Muscle of leg (tissue), 11 donors: Measurements from ENCODE around the gene BTK. TPM values are rescaled to one million over a fixed set of nuclear protein-coding genes. Genes with fewer than 3 reads are reported as not detected.

Experiments
- DNase-seq: peaks from one replicate; pipeline ENCODE4 v3.0.0; 2013
- H3K27ac ChIP-seq: one replicate; pipeline ENCODE4 v1.5.1; 2013; ENCODE audit warnings: mild to moderate bottlenecking, low read length, control low read depth
- H3K27me3 ChIP-seq: one replicate; pipeline ENCODE4 v1.6.1; 2013; ENCODE audit warnings: low read length; ENCODE audit not compliant: control insufficient read depth, insufficient read depth
- H3K36me3 ChIP-seq: one replicate; pipeline ENCODE4 v1.6.1; 2013; ENCODE audit warnings: low read length; ENCODE audit not compliant: control insufficient read depth, insufficient read depth
- H3K4me1 ChIP-seq: one replicate; pipeline ENCODE4 v1.6.1; 2013; ENCODE audit warnings: low read length; ENCODE audit not compliant: control insufficient read depth, insufficient read depth
- H3K4me3 ChIP-seq: one replicate; pipeline ENCODE4 v1.5.1; 2013; ENCODE audit warnings: low read length, control low read depth
- H3K9me3 ChIP-seq: replicated peaks from 2 replicates; pipeline ENCODE4 v1.6.1; 2013; ENCODE audit warnings: low read depth, low read length; ENCODE audit not compliant: control insufficient read depth
- WGBS: methylation state at CpG from one replicate; pipeline ENCODE4 v1.1.5; 2013; ENCODE audit warnings: missing lambda C conversion rate; ENCODE audit not compliant: insufficient coverage; 5-methylcytosine and 5-hydroxymethylcytosine counted together
- polyA plus RNA-seq, 8 donors: library from polyadenylated mRNA; unstranded; fragments of 120-200 nt; gene quantifications; one replicate each; pipeline versions ENCODE4 v1.2.1 to v1.2.3, GENCODE V29; 2013; ENCODE audit warnings: inconsistent platforms in 1 of 8, low replicate concordance in 1 of 8; ENCODE audit not compliant: insufficient read length in 8 of 8, insufficient read depth in 1 of 8
- total RNA-seq: library from RNA; stranded (reverse); fragments of 120-200 nt; gene quantifications from one replicate; pipeline ENCODE4 v1.2.4, GENCODE V29; 2013

BTK gene
- total and polyA plus RNA-seq, 9 donors: 1.5 to 3.5 (median 2.2) TPM

DNA sequence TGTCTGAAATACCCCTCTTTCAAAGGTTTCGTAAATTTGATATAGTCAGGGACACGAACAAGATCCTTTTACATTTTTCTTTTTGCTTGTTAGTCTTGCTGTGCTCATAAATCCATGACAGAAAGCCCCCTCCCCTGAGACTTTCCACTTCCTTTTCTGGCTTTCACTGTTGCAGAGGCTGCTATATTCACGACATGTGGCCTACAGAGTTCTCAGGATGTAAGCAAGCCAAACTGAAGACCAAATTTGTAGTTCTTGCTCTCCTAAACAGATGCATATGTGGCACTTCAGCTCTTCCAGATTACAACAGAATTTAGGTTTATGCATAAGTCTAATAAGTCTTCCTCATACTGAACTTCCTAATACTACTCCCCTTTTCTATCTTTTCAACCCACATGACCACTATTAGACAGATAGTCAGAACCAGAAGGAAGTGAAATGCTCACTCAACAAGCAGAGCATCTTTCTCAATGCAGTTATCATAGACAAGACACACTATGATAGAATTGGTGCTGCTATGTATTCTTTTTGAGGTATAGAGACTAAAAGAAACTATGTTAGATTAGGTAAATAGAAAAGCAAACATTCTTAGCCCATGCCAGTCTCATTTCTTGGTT, 15.0 kb downstream of the BTK start:
- 17% methylated on average over 1 of the region's 3 CpGs for WGBS
- no peaks in the 10 kb centered on the region for H3K4me1 ChIP-seq
- H3K9me3 ChIP-seq: no peaks in the 10 kb centered on the region
- H3K27me3 ChIP-seq: peaks cover 6% of the 10 kb centered on the region
- H3K27ac ChIP-seq: no peak overlapping the region
- no peaks in the 10 kb centered on the region for H3K36me3 ChIP-seq
- H3K4me3 ChIP-seq: no peak overlapping the region
- peak; percentile 12 for DNase-seq

DNA sequence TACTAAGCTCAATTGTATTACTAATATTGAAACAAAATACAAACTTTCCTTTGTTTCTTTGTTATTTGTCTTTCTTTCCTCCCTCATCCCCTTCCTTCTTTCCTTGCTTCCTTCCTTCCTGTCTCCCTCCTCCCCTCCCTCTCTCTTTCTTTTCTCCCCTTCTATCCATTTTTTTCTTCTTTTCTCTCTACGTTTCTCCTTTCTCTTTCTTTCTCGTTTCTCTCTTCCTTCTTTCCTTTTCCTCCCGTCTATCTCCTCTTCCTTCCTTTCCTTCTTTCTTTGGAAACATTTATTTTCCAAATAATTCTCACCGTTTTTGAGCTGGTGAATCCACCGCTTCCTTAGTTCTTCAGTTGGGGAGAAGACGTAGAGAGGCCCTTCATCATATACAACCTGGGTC, 16.3 kb downstream of the BTK start:
- no peaks in the 10 kb centered on the region for H3K9me3 ChIP-seq
- no peaks in the 10 kb centered on the region for H3K36me3 ChIP-seq
- peaks cover 7% of the 10 kb centered on the region for H3K27me3 ChIP-seq
- 65% methylated on average over 2 of the region's 6 CpGs for WGBS
- no peak overlapping the region for H3K4me3 ChIP-seq
- no peak for DNase-seq
- H3K4me1 ChIP-seq: no peaks in the 10 kb centered on the region
- no peak overlapping the region for H3K27ac ChIP-seq

DNA sequence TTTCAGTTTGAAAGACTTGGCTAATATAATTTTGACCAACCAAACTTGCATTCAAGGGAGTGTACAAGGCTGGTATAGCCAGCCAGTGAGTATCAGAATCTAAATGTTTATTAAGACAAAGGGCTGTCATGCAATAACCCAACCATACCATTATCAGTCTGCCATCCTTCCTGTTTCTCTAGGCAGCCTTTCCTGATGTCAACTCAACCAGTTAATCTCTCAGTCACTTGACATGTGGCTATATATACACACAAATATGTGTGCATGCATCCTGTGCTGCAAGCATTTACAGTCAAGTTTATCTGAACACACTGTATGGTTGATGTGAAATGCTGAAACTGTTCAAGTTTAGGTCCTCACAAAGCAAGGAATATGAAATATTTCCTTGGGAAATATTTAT, 17.2 kb downstream of the BTK start:
- Histone ChIP-seq H3K9me3 (no peaks in the 10 kb centered on the region), H3K36me3 (no peaks in the 10 kb centered on the region), H3K4me3 (no peak overlapping the region), H3K27me3 (peaks cover 9% of the 10 kb centered on the region), H3K27ac (no peak overlapping the region), H3K4me1 (no peaks in the 10 kb centered on the region)
- DNase-seq: no peak

DNA sequence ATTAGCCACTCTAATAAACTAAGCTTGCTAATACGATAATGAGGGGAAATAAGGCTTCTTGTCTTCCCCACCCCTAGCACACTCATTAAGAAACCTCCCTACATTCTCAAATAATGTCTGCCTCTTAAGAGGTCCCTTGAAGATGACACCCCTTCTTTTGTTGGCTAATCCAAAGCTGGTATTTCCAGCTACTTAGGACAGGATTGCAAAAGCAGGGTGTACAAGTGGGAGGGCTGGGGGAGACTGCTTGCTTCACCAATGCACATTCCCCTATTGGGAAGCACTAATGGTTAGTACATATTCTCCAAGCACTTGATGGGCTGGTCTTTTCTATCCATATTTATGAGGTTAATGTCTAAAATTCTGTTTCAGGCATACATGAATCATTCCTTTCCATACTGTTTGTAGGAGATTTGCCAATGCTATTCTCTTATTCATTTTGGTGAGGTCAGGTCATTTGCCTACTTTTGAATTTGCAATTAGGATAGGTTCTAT, 20.6 kb downstream of the BTK start:
- Histone ChIP-seq H3K27me3 (peaks cover 22% of the 10 kb centered on the region), H3K4me1 (no peaks in the 10 kb centered on the region), H3K27ac (no peak overlapping the region), H3K36me3 (no peaks in the 10 kb centered on the region), H3K9me3 (no peaks in the 10 kb centered on the region), H3K4me3 (no peak overlapping the region)
- 71% methylated on average over 1 of the region's 1 CpG for WGBS
- no peak for DNase-seq

DNA sequence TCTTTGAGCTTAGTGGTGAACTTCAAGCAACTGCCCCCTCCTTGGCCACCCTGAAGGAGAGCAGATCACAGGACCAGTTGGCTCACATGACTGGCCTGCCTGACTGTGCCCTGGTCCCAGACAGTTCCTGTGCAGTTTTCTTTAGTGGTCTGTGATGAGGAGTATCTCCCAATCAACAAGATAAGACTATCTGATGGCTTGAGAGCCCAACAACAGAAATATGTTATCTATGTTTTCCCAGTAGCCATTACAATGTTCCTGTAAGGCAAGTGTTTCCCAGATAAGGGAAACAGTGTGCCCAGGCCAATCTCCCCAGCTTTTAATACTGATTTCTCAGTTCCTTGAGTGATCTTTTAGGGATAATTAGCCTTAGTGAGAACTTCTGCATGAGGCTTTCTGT, 23.2 kb downstream of the BTK start:
- H3K9me3 ChIP-seq: no peaks in the 10 kb centered on the region
- H3K27ac ChIP-seq: no peak overlapping the region
- H3K36me3 ChIP-seq: no peaks in the 10 kb centered on the region
- no peaks in the 10 kb centered on the region for H3K4me1 ChIP-seq
- DNase-seq: no peak
- H3K27me3 ChIP-seq: peaks cover 23% of the 10 kb centered on the region
- H3K4me3 ChIP-seq: no peak overlapping the region

GRCh38 chrX:101362116-101362515, 23.9 kb downstream of the BTK start:
- 51% methylated on average over 2 of the region's 3 CpGs for WGBS
- no peak overlapping the region for H3K4me3 ChIP-seq

GRCh38 chrX:101360390-101360789, 25.6 kb downstream of the BTK start:
- Histone ChIP-seq H3K9me3 (no peaks in the 10 kb centered on the region), H3K4me3 (no peak overlapping the region), H3K36me3 (no peaks in the 10 kb centered on the region), H3K27ac (no peak overlapping the region), H3K27me3 (peaks cover 29% of the 10 kb centered on the region), H3K4me1 (no peaks in the 10 kb centered on the region)
- DNase-seq: no peak
- 52% methylated on average over 6 of the region's 7 CpGs for WGBS

More at GRCh38 chrX:101362116-101362515, 23.9 kb downstream of the BTK start:
- Histone ChIP-seq H3K27ac (no peak overlapping the region), H3K27me3 (peaks cover 25% of the 10 kb centered on the region), H3K9me3 (no peaks in the 10 kb centered on the region), H3K36me3 (no peaks in the 10 kb centered on the region), H3K4me1 (no peaks in the 10 kb centered on the region)
- DNase-seq: no peak

GRCh38 chrX:101359966-101360365, 26.0 kb downstream of the BTK start:
- Histone ChIP-seq H3K4me3 (no peak overlapping the region), H3K36me3 (no peaks in the 10 kb centered on the region), H3K27ac (no peak overlapping the region), H3K9me3 (no peaks in the 10 kb centered on the region), H3K4me1 (no peaks in the 10 kb centered on the region), H3K27me3 (peaks cover 28% of the 10 kb centered on the region)
- no peak for DNase-seq
- no CpG with 5 or more reads among the region's 1 CpG for WGBS

DNA sequence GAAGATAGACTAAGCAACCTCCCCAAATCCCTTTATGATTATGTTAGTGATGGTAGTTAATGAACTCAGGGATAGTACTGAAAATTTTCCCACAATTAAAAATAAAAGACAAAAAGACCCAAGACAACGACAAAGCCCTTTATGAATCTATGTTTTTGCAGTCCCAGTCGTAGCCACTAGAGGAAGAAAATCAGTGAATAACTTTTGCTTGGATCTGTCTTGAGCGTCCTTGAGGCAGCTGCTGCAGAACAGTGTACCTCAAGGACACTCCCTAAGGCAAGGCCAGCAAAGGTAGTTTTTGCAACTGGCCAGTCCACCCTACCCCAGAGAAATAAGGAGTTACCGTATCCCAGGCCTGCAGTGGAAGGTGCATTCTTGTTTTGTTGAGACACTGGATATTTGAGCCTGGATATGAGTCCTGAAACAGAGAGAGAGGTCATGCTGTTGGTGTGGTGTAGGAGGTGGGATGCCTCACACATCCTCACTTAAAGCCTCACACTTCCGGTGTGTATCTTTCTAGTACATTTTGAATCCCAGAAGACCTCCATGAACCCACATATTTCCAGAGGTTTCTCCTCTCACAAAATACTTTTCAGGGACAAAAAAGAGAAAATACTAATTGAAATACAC, 28.7 kb downstream of the BTK start:
- Histone ChIP-seq H3K36me3 (no peaks in the 10 kb centered on the region), H3K9me3 (no peaks in the 10 kb centered on the region), H3K27me3 (peaks cover 24% of the 10 kb centered on the region), H3K4me3 (no peak overlapping the region), H3K27ac (no peak overlapping the region), H3K4me1 (no peaks in the 10 kb centered on the region)
- 0% methylated on average over 1 of the region's 5 CpGs for WGBS
- no peak for DNase-seq

DNA sequence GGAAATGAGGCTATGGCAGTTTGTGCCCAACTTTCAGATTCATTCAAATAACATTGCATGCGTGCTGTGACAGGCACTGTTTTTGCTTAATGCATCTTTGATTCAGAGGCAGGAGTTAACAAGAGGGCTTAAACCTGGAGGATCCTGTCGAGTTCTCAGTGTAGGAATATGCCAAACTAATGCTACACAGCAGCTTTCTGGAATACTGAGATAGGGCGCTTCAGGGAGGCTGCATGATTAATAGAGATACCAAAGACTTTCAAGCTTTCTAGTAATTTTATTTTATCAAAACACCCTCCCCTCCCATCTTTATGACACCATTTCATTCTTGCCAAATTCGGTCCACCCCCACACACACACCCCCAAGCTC, 36.8 kb downstream of the BTK start:
- H3K36me3 ChIP-seq: no peaks in the 10 kb centered on the region
- H3K4me1 ChIP-seq: no peaks in the 10 kb centered on the region
- WGBS: 21% methylated on average over 2 of the region's 4 CpGs
- H3K27ac ChIP-seq: peak overlapping the region; percentile 88
- no peaks in the 10 kb centered on the region for H3K9me3 ChIP-seq
- H3K4me3 ChIP-seq: peak overlapping the region; percentile 78
- H3K27me3 ChIP-seq: peaks cover 17% of the 10 kb centered on the region
- DNase-seq: no peak
